T-cell (primary cell): Measurements from ENCODE around the gene CBARP. TPM values are rescaled to one million over a fixed set of nuclear protein-coding genes. Genes with fewer than 3 reads are reported as not detected.
"Not testable (repeated sequence)": the region's sequence is repeated elsewhere in the genome, so short reads cannot be mapped to it uniquely, and the experiment has no call there.

Experiments used
- ATAC-seq, 4 experiments: fragments of 200-7000 bp in 3 of 4; fragments of 150-1000 bp in 1 of 4; cut with Tn5 transposase; replicated peaks in 1 of 4; 1 replicate in 3 of 4; 2 replicates in 1 of 4; pipeline ENCODE4 v1.10.0; 2021; ENCODE audit warnings: moderate library complexity in 3 of 4, mild to moderate bottlenecking in 2 of 4, moderate number of reproducible peaks in 1 of 4
- CTCF ChIA-PET, 2 donors: fragments of 300-600 bp; sonication (Branson Sonifier 250); formaldehyde crosslinking; loops; one replicate each; lab custom pipeline; 2022; ENCODE audit warnings: antibody characterized with exemption in 2 of 2; lab: Charles Lee
- POLR2A ChIA-PET, 2 donors: fragments of 300-600 bp; sonication (Branson Sonifier 250); formaldehyde crosslinking; loops; one replicate each; lab custom pipeline; 2022; ENCODE audit warnings: antibody characterized with exemption in 2 of 2; lab: Charles Lee
- DNase-seq, 35 experiments: peaks; one replicate each; pipeline versions ENCODE4 v3.0.0 to v3.0.0-alpha.2; 2013 to 2023
- H3K27ac ChIP-seq: one replicate; pipeline ENCODE4 v1.5.1; 2013; ENCODE audit warnings: low read length
- H3K27me3 ChIP-seq, 2 experiments: replicated peaks in 1 of 2; 1 replicate in 1 of 2; 2 replicates in 1 of 2; pipeline versions ENCODE4 v1.6.1 to v1.7.0; 2013; ENCODE audit warnings: low read length in 1 of 2, mixed read lengths in 1 of 2; ENCODE audit not compliant: control insufficient read depth in 2 of 2, insufficient read depth in 2 of 2; ENCODE audit errors: extremely low read depth in 1 of 2
- H3K36me3 ChIP-seq, 2 donors: 1 replicate in 1 of 2; 2 replicates in 1 of 2; pipeline versions ENCODE4 v1.6.1 to v1.7.0; 2013; ENCODE audit warnings: low read length in 1 of 2; ENCODE audit not compliant: control insufficient read depth in 2 of 2, insufficient read depth in 1 of 2; ENCODE audit errors: extremely low read depth in 1 of 2
- H3K4me1 ChIP-seq, 2 experiments: 1 replicate in 1 of 2; 2 replicates in 1 of 2; pipeline versions ENCODE4 v1.6.1 to v1.7.0; 2013; ENCODE audit warnings: low read length in 2 of 2, mixed read lengths in 1 of 2; ENCODE audit not compliant: insufficient read depth in 2 of 2, control insufficient read depth in 1 of 2; ENCODE audit errors: extremely low read depth in 1 of 2
- H3K4me3 ChIP-seq, 2 donors: 1 replicate in 1 of 2; 2 replicates in 1 of 2; pipeline versions ENCODE4 v1.5.1 to v1.7.0; 2013; ENCODE audit warnings: mild to moderate bottlenecking in 2 of 2, low read length in 1 of 2, moderate library complexity in 1 of 2; ENCODE audit not compliant: control insufficient read depth in 1 of 2; ENCODE audit errors: extremely low read depth in 1 of 2
- H3K9me3 ChIP-seq: 2 replicates; pipeline ENCODE4 v1.7.0; 2013
- H3K27ac Mint-ChIP-seq, 2 donors: one replicate each; pipeline ENCODE4 v1.8.0; 2020 to 2021; ENCODE audit warnings: mild to moderate bottlenecking in 2 of 2, mixed read lengths in 2 of 2
- H3K27me3 Mint-ChIP-seq, 2 donors: one replicate each; pipeline ENCODE4 v1.8.0; 2021 to 2022; ENCODE audit warnings: mixed read lengths in 2 of 2
- H3K36me3 Mint-ChIP-seq: one replicate; pipeline ENCODE4 v1.8.0; 2021; ENCODE audit warnings: mixed read lengths
- H3K4me1 Mint-ChIP-seq, 3 donors: one replicate each; pipeline ENCODE4 v1.8.0; 2020 to 2022; ENCODE audit warnings: mixed read lengths in 3 of 3, mild to moderate bottlenecking in 1 of 3
- H3K4me3 Mint-ChIP-seq, 3 donors: one replicate each; pipeline ENCODE4 v1.8.0; 2020 to 2022; ENCODE audit warnings: mild to moderate bottlenecking in 3 of 3, mixed read lengths in 3 of 3, moderate library complexity in 3 of 3
- H3K9me3 Mint-ChIP-seq, 3 donors: one replicate each; pipeline ENCODE4 v1.8.0; 2020 to 2022; ENCODE audit warnings: mixed read lengths in 3 of 3
- WGBS: methylation state at CpG from one replicate; pipeline ENCODE4 v1.1.5; 2013; ENCODE audit warnings: missing lambda C conversion rate; ENCODE audit not compliant: insufficient coverage; 5-methylcytosine and 5-hydroxymethylcytosine counted together
- total RNA-seq, 35 experiments: library from RNA in 6 of 35; stranded (reverse) in 6 of 35; fragments of 120-200 nt in 1 of 35; gene quantifications; one replicate each; pipeline versions ENCODE4 v1.2.1 to v1.2.4 and lab custom pipeline; 2013 to 2026

Gene CBARP
- total RNA-seq, 5 donors from 2014 or later (not counting 1 experiment from before 2014, with no cell fraction given) = 0.08 to 0.36 (median 0.23) TPM; not detected in 1

DNA sequence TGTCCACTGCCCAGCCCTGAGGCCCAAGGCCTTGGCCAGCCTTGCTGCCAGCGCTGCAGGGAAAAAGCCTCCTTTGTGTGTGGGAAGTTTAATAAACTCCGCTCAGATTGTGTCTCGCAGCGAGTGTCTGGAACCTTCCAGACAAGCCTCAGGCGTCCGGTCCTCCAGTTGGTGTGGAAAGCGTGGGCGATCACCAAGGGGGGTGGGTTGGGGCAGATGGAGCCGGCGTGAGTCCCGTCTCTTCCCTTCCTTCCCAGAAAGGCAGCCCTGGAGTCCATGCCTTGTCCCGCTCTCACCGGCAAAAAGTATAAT lies 27.6 kb downstream of the CBARP start:
- Histone ChIP-seq H3K27me3 (peaks cover 0 to 2% of the 10 kb centered on the region in 2 experiments), H3K9me3 (no peaks in the 10 kb centered on the region), H3K4me3 (no peak overlapping the region), H3K36me3 (peaks cover 5 to 15% of the 10 kb centered on the region in 2 donors), H3K27ac (no peak overlapping the region), H3K4me1 (peaks cover 17 to 77% of the 10 kb centered on the region in 2 experiments)
- peak overlapping the region in 1 of 2 donors; percentile 44 for H3K27ac Mint-ChIP-seq
- no peaks in the 10 kb centered on the region for H3K9me3 Mint-ChIP-seq
- peaks cover 41 to 49% (median 48%) of the 10 kb centered on the region in 3 donors for H3K4me1 Mint-ChIP-seq
- peaks cover 10% of the 10 kb centered on the region for H3K36me3 Mint-ChIP-seq
- ATAC-seq (no peak), DNase-seq (no peak)
- WGBS = 100% methylated on average over 1 of the region's 13 CpGs
- H3K4me3 Mint-ChIP-seq = peak overlapping the region in 2 of 3 donors; percentile 27 to 34
- no peaks in the 10 kb centered on the region for H3K27me3 Mint-ChIP-seq
- ChIA-PET CTCF (no interaction called here), POLR2A (no interaction called here)

DNA sequence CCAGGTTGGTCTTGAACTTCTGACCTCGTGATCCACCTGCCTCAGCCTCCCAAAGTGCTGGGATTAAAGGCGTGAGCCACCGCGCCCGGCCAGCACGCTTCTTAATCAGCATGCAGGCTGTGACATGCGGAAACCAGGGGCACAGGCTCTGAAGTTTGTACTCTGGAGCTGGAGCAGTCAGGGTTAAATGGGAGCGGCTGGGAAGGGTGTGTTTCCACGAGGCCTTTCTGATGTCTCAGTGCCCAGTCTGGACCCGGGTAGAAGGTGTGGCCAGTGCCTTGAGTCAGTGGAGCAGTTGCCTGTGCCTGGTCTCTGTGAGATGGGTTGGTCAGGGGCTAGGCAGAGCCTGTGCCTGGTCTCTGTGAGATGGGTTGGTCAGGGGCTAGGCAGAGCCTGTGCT lies 29.0 kb downstream of the CBARP start:
- H3K9me3 ChIP-seq, H3K27ac ChIP-seq, H3K9me3 Mint-ChIP-seq, H3K27me3 Mint-ChIP-seq, CTCF ChIA-PET, ATAC-seq, H3K36me3 Mint-ChIP-seq, H3K27me3 ChIP-seq, DNase-seq, H3K4me3 ChIP-seq, POLR2A ChIA-PET, H3K27ac Mint-ChIP-seq: not testable (repeated sequence)
- peak overlapping the region in 2 of 3 donors; percentile 49 to 98 for H3K4me3 Mint-ChIP-seq
- H3K4me1 ChIP-seq = peaks cover 19 to 79% of the 10 kb centered on the region in 2 experiments
- peaks cover 0 to 15% of the 10 kb centered on the region in 2 donors for H3K36me3 ChIP-seq
- H3K4me1 Mint-ChIP-seq = peaks cover 41 to 48% (median 42%) of the 10 kb centered on the region in 3 donors
- WGBS = 90% methylated on average over 6 of the region's 10 CpGs

DNA sequence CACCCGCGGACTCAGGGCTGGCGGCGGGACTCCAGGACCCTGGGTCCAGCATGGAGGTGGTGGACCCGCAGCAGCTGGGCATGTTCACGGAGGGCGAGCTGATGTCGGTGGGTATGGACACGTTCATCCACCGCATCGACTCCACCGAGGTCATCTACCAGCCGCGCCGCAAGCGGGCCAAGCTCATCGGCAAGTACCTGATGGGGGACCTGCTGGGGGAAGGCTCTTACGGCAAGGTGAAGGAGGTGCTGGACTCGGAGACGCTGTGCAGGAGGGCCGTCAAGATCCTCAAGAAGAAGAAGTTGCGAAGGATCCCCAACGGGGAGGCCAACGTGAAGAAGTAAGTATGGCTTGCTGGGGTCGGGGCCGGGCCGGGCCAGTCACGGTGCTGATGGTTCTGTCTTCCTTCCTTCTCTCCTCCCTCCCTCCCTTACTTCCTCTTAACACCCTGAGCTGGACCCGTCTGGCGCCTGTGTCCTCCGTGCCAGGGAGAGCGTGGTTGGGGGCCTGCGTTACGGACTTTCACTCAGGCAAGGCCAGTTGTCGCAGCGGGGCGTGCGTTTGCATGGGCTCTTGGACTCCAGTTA lies 30.8 kb downstream of the CBARP start:
- WGBS = under 1% methylated on average over 26 of the region's 38 CpGs
- Histone ChIP-seq H3K27me3 (peaks cover 0 to 2% of the 10 kb centered on the region in 2 experiments), H3K9me3 (no peaks in the 10 kb centered on the region), H3K36me3 (peaks cover 0 to 9% of the 10 kb centered on the region in 2 donors), H3K4me3 (peak overlapping the region; percentile 82 to 98), H3K4me1 (peaks cover 18 to 77% of the 10 kb centered on the region in 2 experiments), H3K27ac (peak overlapping the region; percentile 60)
- ChIA-PET CTCF (no interaction called here), POLR2A (no interaction called here)
- peak overlapping the region; percentile 92 to 94 for H3K27ac Mint-ChIP-seq
- peaks cover 42 to 49% (median 44%) of the 10 kb centered on the region in 3 donors for H3K4me1 Mint-ChIP-seq
- DNase-seq (peak in 13 of 35 experiments; percentile 14 to 56 (median 27)), ATAC-seq (no peak)
- H3K36me3 Mint-ChIP-seq = peaks cover 2% of the 10 kb centered on the region
- H3K27me3 Mint-ChIP-seq = no peaks in the 10 kb centered on the region
- no peaks in the 10 kb centered on the region for H3K9me3 Mint-ChIP-seq
- peak overlapping the region; percentile 93 to 98 (median 94) for H3K4me3 Mint-ChIP-seq

DNA sequence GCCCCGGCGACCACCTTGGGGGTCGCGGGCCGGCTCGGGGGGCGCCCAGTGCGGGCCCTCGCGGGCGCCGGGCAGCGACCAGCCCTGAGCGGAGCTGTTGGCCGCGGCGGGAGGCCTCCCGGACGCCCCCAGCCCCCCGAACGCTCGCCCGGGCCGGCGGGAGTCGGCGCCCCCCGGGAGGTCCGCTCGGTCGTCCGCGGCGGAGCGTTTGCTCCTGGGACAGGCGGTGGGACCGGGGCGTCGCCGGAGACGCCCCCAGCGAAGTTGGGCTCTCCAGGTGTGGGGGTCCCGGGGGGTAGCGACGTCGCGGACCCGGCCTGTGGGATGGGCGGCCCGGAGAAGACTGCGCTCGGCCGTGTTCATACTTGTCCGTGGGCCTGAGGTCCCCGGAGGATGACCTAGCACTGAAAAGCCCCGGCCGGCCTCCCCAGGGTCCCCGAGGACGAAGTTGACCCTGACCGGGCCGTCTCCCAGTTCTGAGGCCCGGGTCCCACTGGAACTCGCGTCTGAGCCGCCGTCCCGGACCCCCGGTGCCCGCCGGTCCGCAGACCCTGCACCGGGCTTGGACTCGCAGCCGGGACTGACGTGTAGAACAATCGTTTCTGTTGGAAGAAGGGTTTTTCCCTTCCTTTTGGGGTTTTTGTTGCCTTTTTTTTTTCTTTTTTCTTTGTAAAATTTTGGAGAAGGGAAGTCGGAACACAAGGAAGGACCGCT lies 31.5 kb downstream of the CBARP start:
- H3K4me3 Mint-ChIP-seq = peak overlapping the region; percentile 93 to 98 (median 94)
- H3K4me1 Mint-ChIP-seq = peaks cover 38 to 45% (median 39%) of the 10 kb centered on the region in 3 donors
- POLR2A ChIA-PET = no interaction called here
- under 1% methylated on average over 77 of the region's 78 CpGs for WGBS
- peak in 2 of 35 experiments; percentile 11 to 39 for DNase-seq
- no peaks in the 10 kb centered on the region for H3K9me3 ChIP-seq
- CTCF ChIA-PET = no interaction called here
- H3K27me3 ChIP-seq = peaks cover 0 to 2% of the 10 kb centered on the region in 2 experiments
- no peak for ATAC-seq
- H3K27ac ChIP-seq = peak overlapping the region; percentile 60
- peaks cover 14 to 70% of the 10 kb centered on the region in 2 experiments for H3K4me1 ChIP-seq
- H3K36me3 Mint-ChIP-seq = peaks cover 2% of the 10 kb centered on the region
- no peaks in the 10 kb centered on the region for H3K9me3 Mint-ChIP-seq
- no peaks in the 10 kb centered on the region for H3K27me3 Mint-ChIP-seq
- peak overlapping the region; percentile 92 to 94 for H3K27ac Mint-ChIP-seq
- peaks cover 0 to 7% of the 10 kb centered on the region in 2 donors for H3K36me3 ChIP-seq
- peak overlapping the region; percentile 82 to 98 for H3K4me3 ChIP-seq

DNA sequence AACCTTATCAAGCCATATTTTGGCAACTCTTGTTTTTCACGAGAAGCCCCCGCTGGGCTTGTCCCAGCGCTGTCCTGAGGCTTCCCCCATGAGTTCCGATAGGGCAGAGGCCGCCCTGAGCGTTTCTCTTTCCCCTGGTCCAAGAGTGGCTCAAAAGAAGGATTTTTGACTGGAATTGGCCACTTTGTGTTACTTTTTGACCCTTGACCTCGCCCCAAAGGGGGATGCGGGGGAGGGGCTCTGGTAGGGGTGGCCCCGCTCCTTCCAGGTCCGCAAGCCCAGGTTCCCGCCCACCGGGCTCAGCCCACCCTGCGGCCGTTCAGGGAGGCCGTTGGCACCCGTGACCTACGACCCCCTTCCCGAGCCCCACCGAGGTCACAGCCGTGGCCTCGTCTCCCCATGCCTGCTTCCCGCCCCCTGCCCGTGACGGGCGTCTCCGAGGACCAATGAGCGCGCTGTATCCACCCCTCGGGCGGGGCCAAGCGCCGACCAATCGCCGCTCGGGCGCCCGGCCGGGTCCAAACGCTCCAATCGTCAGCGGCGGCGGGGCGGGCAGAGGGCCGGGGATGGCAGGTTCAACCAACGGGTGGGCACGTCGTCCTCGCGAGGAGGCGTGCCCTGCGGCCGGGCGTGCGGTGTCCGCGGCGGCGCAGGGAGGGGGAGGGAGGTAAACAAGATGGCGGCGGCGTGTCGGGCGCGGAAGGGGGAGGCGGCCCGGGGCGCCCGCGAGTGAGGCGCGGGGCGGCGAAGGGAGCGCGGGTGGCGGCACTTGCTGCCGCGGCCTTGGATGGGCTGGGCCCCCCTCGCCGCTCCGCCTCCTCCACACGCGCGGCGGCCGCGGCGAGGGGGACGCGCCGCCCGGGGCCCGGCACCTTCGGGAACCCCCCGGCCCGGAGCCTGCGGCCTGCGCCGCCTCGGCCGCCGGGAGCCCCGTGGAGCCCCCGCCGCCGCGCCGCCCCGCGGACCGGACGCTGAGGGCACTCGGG lies 32.4 kb downstream of the CBARP start, which contains the start of gene STK11:
Gene STK11 (plus strand): TSS at position 665 of the 986 bp plus-strand sequence. CDS start 1,136 bp downstream, outside the sequence.
- H3K27me3 Mint-ChIP-seq = no peaks in the 10 kb centered on the region
- WGBS = 3% methylated on average over 99 of the region's 114 CpGs
- ATAC-seq = peak; percentile 93 to 96 (median 94)
- Histone ChIP-seq H3K36me3 (peaks cover 0 to 7% of the 10 kb centered on the region in 2 donors), H3K27me3 (peaks cover 0 to 2% of the 10 kb centered on the region in 2 experiments), H3K4me1 (peaks cover 13 to 66% of the 10 kb centered on the region in 2 experiments), H3K27ac (peak within 1 kb of the TSS; percentile 69), H3K4me3 (peak within 1 kb of the TSS; percentile 82 to 98), H3K9me3 (no peaks in the 10 kb centered on the region)
- H3K4me3 Mint-ChIP-seq = peak within 1 kb of the TSS; percentile 93 to 98 (median 94)
- peak within 1 kb of the TSS; percentile 92 to 94 for H3K27ac Mint-ChIP-seq
- H3K9me3 Mint-ChIP-seq = no peaks in the 10 kb centered on the region
- CTCF ChIA-PET = interaction anchor here in 1 of 2 donors (0.7 kb wide), 1 partner anchor 12 kb away, joined by 4 read pairs; no protein-coding TSS in a partner anchor
- peaks cover 2% of the 10 kb centered on the region for H3K36me3 Mint-ChIP-seq
- peaks cover 33 to 41% (median 36%) of the 10 kb centered on the region in 3 donors for H3K4me1 Mint-ChIP-seq
- DNase-seq = peak; percentile 97 to 100 (median 99)
- POLR2A ChIA-PET = no interaction called here
